Measurements from ENCODE around the gene EP400.

The EP400 gene

DNA sequence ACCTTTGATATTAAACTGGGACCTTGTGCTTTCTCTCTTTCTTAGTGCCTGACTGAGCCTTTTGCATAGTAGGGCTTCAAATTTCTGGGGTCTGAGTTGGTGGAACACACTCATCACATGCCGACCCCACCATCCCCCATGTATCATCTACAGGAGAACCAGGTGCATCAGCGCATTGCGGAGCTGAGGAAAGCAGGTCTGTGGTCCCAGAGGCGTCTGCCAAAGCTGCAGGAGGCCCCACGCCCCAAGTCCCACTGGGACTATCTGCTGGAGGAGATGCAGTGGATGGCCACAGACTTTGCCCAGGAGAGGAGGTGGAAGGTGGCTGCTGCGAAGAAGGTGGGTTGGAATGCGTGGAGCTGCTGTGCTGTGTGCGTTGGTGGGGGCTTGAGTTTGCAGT is 37.8 kb downstream of the EP400 start:
- DNase-seq = no peak

DNA sequence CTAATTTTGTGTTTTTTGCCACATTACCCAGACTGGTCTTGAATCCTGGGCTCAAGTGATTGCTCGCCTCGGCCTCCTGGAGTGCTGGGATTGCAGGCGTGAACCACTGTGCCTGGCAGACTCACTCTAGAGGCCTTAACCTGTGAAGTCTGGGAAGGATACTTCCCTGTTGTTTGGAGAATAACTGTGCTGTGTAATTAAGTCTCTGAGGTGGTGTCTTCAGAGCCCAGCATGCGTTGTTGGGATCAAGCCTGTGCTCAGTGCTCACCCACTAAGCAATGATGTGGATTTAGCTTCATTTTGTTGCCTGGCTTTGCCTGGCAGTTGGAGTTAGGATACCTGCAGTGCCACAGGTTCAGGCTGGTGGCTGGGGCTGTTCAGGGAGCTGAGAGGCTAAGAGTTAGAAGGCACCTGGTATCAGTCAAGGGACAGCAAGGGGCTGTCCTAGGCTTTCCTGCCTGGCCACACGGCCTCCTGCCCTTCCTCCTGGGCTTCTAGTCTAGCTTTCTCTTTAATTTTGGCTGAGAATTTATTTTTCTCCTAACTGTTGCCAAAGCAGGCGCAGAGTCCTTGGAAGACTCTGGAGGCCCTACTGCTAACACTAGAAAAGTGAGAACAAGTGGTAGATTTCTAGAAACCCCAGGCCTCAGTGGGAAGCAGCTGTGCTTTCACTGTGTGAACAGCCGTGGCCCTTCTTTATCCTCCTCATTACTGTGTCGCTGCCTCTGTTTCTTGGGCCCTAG is 38.5 kb downstream of the EP400 start:
- DNase-seq = no peak

DNA sequence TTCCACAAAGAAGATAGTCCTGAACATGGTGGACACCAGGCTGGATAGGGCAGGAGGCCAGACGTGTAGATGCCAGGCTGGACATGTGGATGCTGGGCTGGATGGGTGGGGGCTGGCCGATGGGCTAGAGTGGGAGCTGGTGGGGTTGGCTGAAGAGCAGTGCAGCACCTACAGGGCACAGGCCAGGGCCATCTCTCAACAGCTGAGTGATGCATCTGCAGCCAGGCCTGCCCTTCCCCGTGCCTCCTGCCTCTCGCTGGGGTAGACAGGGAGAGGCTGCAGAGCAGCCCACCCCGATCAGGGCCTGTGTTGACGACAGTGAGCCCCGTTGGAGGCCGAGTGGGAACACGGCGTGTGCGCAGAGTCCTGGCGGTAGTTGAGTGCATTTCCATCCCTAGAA is 39.3 kb downstream of the EP400 start:
- no peak for DNase-seq

DNA sequence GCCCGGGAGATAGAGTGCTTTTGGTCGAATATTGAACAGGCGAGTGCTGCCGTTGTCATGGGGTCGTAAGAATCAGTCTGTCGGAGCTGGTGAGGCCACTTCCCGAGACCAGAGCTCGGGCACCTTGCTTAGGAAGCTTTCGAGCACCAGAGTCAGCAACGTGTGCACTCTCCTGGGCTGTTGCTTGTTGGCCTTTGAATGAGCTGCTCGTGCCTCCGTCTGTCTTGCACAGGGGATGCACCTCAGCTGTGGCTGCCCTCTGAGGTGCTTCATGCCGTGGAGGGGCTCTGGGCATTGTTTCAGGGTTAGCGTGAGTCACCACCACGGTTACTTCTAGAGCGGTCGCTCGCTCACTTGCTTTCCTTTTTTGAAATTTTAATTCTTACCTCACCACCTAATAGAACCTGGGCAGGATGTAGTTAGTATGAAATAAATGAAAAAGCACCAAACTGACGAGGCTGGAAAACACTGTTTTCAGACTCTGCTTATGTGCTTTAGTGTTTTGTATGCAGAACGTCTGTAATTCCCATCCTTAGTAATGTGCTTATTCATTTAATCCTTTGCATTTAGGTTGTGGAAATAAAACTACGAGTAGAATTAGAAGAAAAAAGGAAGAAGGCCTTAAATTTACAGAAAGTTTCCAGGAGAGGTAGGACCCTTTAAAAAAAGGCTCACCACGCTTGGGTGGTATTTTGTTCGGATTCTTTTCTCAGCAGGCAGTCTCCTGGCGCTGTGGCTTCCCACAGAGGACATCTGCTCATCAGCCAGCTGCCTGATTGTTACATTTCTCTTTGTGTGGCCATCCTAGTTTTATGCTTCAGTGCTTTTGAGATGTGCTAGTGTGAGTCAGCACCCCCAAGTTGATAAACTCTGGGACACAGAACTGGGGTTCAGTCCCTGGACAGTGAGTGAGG is 40.6 kb downstream of the EP400 start:
- DNase-seq = no peak

DNA sequence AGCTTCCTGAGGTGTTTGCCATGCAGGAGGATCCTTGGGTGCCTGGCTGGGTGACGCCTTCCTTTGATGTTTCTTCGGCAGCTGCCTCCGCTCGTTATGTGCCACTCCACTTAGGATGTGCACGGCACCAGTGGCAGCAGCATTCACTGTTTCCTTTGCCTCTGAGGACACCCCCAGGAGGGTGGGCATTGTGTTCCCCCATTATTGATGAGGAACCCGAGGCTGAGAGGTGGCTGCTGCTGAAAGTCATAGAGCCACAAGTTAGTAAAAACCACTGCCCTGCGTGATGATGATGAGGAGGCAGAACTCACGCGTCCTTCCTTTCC is 41.2 kb downstream of the EP400 start:
- DNase-seq = no peak

DNA sequence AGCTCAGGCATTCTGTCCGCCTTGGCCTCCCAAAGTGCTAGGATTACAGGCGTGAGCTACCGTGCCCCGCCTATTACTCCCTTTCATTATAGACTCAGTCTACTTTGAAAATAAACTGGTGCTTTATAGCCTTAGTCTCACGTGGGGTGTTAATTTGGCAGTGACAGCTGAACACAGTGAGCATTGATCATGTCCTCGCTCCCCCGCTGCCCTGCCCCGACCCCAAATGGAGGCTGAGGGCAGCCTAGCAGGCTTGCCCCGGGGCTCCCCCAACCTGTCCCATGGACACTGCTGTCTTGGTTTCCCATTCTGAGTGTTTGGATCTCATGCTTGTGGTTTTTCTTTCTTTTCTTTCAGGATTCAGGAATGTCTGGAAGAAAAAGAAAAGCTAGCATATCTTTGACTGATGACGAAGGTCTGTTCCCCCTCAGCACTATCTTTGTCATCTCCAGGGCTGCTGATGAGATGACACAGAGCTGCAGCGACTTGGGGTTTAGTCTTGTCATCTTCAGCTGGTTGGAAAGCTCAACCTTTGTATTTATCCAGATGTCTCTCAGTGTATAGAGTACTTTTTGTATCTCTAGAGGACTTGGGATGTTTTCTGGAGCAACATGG is 42.2 kb downstream of the EP400 start:
- DNase-seq = no peak

DNA sequence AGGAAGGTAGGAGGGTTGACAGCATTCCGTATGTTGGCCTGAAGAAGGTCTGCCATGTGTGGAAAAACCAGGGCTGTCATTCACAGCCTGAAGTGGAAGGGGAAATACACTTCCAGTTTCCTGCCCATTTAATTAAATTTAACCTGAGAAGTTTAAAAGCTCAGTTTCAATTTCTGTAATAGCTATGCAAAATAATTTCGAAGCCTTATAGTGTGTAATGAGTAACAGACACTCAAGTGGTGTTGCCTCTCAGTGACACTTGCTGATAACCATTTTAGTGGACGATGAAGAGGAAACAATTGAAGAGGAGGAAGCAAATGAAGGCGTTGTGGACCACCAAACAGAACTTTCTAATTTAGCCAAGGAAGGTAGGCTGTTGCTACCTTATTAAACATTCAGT is 44.8 kb downstream of the EP400 start:
- no peak for DNase-seq

DNA sequence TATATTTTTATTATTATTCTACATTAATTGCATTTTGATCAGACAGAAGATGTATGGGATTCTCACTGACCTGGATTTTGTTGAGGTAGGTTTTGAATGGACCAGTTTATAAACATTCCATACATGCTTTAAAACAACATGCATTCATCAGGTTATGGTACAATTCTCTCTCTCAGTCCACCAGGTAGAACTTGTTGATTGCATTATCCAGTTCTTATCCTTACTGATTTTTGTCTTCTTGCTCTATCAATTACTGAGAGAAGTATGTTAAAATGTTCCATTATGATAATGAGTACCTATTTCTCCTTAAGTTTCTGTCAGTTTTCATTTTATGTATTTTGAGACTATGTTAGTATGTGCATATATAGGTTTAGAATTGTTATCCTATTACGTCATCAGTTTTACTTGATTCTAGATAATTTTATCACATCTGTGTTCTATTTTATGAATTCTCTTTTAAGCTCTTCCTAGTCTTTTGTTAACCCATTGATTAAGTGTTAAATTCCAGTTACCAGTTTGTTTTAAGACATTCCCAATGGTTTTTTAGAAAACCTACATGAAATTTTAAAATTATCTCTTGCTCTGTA is 50.6 kb downstream of the EP400 start:
- DNase-seq = no peak

DNA sequence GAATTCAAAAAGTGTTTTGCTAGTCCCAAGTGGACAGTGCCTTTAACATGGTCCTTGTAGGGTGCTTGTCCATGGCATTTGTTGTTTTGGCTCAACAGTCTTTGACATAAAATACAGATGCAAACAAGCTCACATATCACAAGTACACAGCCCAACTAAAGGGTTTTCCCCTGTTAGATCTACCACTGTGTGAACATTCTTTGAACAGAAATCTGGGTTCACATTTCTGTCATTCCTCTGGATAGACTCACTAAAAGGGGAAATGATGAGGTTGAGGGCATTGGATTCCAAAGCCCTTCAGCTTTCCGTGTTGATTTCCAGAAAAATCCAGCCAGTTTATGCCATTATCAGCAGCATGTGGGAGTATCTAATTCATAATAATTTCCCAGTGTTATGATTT is 54.1 kb downstream of the EP400 start:
- DNase-seq = no peak

DNA sequence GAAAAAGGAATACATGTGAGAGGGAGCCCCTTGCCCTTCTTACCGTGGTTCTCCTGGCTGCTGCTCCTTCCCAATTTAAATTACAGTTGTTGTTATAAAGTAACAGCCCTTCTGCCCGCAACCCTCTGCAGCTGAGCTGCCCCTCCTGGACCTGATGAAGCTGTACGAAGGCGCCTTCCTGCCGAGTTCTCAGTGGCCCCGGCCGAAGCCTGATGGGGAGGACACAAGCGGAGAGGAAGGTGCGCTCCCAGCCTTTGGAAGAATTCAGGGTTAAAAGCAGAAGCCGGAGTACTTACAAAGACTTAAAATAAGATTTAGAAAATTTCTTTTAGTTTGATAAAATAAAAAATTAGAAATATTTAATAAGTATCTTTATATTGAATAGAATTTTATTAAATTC is 55.2 kb downstream of the EP400 start:
- no peak for DNase-seq

DNA sequence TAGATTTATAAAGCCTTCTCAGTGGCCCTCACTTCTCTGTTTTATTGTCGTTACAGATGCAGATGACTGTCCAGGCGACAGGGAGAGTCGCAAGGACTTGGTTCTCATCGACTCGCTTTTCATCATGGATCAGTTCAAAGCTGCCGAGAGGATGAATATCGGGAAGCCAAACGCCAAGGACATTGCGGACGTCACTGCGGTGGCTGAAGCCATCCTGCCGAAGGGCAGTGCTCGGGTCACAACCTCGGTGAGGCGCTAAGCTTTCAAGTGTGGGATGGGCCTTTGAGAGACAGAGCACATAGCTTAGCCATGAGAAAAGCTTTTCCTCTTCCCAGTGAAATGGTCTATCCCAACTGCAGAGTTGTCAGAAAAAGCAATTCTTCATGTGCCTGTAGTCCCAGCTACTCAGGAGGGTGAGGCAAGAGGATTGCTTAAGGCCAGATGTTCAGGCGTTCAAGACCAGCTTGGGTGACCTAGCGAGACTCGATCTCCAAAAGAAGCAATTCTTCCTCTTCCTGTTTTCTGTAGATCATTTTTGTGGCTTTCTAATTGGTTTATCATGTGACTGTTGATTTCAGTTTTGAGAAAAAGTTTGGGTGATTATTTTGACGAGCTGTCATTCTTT is 56.4 kb downstream of the EP400 start:
- DNase-seq = no peak

DNA sequence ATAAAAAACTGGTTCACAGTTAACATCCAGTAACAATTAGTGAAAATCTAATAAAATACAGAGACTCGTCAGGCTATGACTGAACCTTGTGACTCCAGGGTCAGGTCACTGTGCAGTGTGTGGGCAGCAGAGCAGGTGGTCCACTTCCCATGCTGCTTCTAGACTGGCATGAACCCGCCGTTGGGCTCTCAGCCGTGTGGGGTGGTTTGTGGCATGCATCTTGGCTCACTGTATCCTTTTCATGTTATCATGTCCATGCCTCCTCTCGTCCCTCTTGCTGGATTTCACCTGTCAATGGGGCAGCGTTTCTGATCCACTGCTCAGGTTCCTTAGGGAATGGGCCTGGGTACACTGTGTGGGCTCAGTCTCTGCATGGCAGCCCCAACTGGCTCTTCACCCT is 57.3 kb downstream of the EP400 start:
- DNase-seq = no peak

DNA sequence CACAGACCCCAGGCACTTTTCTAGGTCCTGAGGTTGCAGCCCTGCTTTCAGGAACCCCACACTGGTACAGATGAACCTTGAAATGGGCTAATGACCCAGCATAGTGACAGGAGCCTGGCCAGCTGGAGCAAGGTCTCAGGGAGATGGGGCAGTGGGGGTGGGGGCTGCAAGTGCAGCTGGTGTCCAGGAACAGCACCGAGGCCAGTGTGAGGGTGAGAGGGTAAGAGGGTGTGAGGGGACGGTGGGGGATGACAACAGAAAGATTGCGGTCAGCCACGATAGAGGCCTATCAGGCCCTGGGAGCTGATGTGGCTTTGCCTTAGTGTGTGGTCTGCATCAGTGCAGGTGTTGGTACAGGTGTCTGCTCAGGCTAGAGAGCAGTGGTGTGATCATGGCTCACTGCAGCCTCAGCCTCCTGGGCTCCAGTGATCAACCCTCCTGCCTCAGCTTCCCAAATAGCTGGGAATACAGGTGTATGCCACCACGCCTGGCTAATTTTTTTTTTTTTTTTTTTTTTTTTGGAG is 59.7 kb downstream of the EP400 start:
- no peak for DNase-seq

DNA sequence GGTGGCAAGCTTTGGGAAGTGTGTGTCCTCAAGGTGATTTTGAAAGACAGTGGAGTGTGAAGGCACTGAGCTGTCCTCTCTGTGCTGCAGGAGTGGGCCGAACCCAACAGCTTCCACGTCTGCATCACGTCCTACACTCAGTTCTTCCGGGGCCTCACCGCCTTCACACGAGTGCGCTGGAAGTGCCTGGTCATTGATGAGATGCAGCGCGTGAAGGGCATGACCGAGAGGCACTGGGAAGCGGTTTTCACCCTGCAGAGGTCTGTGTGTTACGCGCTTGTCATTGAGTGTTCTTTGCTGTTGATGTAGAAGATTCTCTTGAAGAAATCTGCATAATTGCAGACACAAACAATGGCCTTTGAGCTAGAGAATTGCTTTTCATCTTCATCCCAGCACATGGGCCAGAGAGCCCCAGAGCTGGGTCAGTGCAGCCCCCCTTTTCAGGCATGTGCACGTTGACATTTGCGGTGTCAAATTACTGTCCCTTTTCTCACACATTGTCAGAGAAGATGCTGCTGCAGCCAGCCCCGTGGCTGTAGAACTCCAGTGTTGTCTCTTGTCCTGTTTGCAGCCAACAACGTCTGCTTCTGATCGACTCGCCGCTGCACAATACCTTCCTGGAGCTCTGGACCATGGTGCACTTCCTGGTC is 63.3 kb downstream of the EP400 start:
- no peak for DNase-seq

DNA sequence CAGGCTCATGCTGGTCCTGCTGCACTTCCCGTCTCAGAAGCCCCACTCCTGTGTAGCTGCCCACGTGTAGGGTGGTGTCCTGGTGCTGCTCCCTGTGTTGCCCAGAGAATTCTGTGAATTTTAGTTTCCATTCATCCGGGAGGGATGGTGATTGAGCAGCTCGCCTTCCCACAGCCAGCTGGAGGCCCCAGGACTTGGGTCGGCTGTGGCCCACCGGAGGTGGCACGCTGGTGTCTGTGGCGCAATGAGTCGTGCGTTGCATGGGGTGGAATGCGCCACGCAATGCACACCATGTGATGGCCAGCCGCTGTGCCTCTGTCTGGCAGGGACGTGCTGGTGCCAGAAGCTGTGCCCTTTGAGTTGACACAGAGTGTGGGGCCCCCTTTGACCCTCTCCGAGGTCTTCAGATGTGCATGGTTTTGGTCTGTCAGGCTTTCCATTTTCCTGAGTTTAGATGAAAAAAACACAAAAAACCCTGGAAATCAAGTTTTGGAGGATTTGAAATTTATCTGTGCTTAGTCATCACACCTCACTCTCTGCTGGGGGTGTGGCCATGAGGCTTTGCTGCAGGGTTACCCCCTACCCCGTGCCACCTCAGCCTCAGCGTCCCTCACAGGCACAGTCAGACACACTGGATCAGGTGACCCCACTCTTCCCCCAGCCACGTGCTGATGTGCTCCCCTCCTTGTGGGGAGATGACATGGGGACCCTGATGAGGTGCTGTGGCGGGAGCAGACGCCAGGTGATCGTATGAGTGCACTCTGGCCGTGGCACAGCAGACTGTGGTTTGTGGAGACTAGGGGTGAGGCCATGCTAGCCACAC is 64.6 kb downstream of the EP400 start:
- no peak for DNase-seq

DNA sequence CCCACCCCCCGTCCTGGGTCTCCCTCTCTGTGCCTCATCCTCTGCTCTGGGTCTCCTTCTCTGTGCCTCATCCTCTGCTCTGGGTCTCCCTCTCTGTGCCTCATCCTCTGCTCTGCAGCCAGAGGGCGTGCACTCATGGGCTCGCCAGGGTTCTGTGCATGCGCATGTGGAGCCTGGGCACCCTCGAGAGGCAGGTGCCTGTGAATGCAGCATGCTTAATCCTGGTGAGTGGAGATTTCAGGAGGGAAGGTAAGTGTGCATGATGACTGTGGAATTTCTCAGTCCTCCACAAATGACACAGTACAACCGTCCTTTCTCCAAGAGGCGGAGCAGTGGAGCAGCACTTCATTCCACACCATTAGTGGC is 65.2 kb downstream of the EP400 start:
- DNase-seq = no peak

DNA sequence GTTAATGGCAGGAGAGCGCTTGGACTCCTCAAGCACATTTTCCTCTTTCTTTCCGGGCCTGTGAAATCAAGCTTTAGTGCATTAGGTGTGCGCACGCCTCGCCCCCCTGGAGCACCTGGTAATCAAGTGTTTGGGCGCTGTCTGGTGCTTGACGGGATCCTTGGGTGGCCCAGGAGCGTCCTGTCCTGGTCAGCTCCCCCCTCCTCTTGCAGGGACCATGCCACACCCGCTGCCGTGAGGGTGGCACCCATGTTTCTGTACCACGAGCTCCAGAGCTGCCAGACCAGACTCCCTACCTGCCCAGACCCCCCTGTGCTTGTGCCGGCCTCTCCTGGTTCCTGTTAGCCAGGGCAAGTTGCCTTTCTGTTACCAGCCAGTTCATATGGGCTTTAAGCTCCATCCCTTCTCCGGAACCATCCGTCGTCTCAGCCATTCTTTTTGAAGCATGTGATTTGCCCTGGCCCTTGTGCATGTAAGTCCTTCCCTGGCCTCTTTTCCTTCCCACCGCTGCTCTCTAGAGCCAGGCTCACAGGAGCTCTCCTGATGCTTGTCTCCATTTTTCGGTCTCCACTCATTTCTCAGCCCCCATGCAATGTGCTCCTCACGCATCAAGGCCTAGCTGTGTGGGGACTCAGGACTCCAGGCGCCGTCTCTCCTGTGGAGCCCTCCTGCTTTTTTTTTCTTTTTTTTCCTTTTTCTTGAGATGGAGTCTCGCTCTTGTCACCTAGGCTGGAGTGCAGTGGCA is 66.1 kb downstream of the EP400 start:
- no peak for DNase-seq

DNA sequence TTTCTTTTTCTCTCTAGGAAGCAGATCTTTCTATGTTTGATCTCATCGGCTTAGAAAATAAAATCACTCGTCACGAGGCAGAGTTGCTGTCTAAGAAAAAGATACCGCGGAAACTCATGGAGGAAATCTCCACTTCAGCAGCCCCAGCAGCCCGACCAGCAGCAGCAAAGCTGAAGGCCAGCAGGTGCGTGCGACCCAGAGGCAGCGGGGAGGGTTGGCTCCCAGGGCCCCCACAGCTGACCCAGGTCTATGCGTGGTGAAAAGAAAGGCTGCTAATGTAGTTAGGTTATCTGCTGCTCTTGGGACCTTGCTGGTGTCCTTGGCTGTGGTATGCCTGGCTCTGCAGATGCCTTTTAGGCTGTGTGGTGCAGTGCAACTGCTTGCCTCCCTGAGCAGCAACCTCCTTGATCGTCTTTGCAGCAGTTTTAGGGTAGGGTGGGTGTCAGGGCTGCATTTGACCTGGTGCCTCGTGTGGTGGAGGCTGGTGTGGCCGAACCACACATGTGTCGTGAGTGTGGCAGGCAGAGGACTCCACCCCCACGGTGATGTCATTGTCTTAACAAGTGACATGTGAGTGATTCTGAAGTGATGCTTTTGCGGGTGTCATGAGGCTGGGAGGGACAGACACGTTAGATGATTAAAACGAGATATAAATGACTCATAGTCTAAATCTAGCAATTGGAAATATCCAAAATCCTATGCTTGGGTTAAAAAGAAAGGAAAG is 68.6 kb downstream of the EP400 start:
- no peak for DNase-seq

DNA sequence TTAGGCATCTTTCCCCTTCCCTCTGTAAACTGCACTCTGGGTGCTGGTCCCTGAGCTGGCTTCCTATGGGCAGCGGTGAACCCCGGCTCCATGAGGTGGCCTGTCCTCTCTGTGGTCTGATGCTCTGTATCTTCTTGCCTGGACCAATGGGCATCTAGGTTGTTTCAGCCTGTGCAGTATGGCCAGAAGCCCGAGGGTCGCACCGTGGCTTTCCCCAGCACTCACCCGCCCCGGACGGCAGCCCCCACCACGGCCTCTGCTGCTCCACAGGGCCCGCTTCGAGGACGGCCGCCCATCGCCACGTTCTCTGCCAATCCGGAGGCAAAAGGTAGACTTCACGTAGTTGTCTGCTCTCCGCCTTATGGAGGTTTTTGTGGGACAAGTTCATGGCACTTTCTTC is 70.1 kb downstream of the EP400 start:
- no peak for DNase-seq

DNA sequence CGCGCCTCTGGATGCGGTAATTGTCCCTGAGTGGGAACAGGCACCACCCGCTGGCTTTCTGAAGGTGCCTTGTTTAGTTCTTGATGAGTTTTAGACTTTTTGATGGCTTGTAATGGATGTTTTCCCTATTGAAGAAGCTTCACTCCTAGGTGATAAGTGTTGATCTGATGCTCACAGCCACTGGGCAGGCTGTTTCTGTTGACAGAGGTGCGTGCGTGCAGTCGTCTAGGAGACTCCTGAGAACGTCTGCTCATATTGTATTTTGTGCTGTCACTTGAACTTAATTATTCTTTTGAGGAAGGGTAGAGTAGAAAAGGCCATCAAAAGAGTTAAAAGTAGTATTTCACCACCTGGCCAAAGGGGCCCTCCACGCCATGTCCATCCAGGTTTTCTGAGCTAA is 70.5 kb downstream of the EP400 start:
- no peak for DNase-seq
